Activated naive CD4-positive, alpha-beta T cell treated with anti-CD3 and anti-CD28 coated beads, Interleukin-2, amount 10 ng/mL, durations not matched to agents 5 hours and 36 hours (primary cell): ENCODE measurements around the gene MRPL54. TPM values are rescaled to one million over a fixed set of nuclear protein-coding genes. Genes with fewer than 3 reads are reported as not detected.

Experiments used
- total RNA-seq, 2 experiments: library from RNA; stranded (reverse); gene quantifications; one replicate each; pipeline ENCODE4 v1.2.3, GENCODE V29; 2021

MRPL54 gene
- total RNA-seq = 10 to 100 TPM; 83.6 to 84.8 TPM

DNA sequence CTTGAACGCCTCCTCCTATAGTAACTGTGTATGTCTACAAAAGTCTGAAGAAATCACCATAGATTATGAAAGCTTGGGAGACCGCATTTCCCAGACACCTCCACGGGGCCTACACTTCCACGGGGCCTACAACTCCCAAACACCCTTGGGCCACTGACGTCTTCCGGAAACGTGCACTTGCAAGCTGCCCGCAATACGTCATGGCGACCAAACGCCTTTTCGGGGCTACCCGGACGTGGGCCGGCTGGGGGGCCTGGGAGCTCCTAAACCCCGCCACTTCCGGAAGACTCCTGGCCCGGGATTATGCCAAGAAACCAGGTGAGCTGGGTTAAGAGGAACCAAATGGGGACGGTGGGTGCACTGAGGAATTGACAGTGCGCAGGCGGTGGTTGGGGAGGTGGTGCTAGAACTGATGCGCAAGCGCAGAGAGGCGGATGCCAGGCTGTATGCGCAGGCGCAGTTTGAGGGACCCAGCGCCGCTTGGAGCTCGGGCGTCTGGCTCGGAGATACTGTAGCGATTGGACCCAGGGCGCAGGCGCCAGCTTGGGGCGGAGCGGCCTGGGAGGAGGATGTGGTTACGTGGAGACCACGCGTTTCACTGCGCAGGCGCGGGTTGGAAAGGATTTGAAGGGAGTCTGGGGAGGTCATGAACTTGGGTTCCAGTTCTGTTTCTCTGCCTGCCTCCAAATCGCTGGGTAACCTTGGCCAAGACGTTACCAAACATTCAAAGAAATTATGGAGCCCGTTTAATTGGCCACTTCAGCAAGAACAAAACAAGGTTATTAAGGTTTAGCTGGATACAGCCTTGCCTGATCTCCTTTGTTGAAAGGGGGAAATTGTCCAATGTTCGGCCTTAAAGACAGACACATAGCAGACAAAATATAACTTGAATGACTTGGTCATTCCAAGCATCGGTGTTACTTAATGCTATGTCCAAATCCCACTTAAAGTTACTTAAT is at the start of gene MRPL54:
Gene MRPL54, plus strand, starts transcription at position 182 of the 959 bp plus-strand sequence. Its CDS starts 19 bp downstream, at position 201.

DNA sequence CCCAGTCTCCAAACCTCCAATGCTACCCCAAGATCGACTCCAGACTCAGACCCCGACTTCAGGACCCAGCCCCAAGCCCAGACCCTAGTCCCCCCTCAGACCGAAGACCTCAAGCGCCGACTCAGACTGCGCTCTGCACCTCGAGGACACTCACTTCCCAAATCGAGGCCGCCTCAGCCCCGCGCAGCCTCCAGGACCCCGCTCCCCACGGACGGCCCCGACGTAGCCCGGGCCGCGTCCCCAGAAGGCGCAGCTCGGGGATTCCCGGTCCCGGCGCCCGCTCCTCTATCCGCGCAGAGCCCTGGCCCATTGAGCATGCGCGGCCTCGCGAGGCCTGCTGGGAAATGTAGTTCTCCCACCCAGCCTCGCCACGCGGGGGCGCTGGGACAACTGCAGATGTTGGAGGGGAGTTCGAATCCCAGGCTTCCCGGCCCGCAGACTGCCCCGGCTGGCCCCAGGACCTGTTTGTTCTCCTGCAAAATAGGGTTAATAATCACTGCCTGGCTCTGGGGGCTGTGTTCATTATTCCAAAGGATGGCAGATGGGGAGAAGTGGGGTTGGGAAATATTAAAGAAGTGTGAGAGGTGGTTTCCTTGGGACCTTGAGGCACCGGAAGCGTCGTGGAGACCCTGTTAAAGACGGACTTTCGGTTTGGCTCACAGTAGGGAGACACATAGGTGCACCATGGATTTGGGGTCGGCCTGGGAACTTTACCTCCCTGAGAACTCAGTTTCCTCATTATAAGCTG is 926 bp upstream of the MRPL54 start, which contains the start of gene APBA3:
Gene APBA3, minus strand, starts transcription at position 311 of the 748 bp plus-strand sequence. CDS start 1,428 bp downstream, outside the sequence.

GRCh38 chr19:3771906-3772455 is 9.5 kb downstream of the MRPL54 start, which contains the start of gene RAX2:
Gene RAX2 (minus strand): TSS chr19:3772228. CDS start chr19:3771742, 486 bp downstream.

GRCh38 chr19:3785938-3786824 is 23.7 kb downstream of the MRPL54 start, which contains the start of gene MATK:
Gene MATK (minus strand): TSS chr19:3786381. CDS start chr19:3785135, 1,246 bp downstream.

Other genes with a start within 250 kb of the MRPL54 start
- 1 to 10 TPM; 5.7 to 6.1 TPM for gene TEKTIP1, start 223.5 kb upstream of the MRPL54 start, total RNA-seq
- 10 to 100 TPM; 80.6 to 82.9 TPM for gene MFSD12, start 205.1 kb upstream of the MRPL54 start, total RNA-seq
- gene HMG20B, start 189.7 kb upstream of the MRPL54 start, total RNA-seq = 10 to 100 TPM; 50.4 to 54.3 TPM
- gene GIPC3, start 177.2 kb upstream of the MRPL54 start, total RNA-seq = 1 to 10 TPM; 2.9 to 3.0 TPM
- 1 to 10 TPM; 3.8 TPM for gene TBXA2R, start 155.8 kb upstream of the MRPL54 start, total RNA-seq
- gene CACTIN, start 135.9 kb upstream of the MRPL54 start, total RNA-seq = 10 to 100 TPM; 29.1 to 30.9 TPM
- gene PIP5K1C, start 62.2 kb upstream of the MRPL54 start, total RNA-seq = 10 to 100 TPM; 19.9 to 22.1 TPM
- 1 to 10 TPM; 4.1 to 6.0 TPM for gene TJP3, start 54.3 kb upstream of the MRPL54 start, total RNA-seq
- 10 to 100 TPM; 53.7 to 54.5 TPM for gene APBA3, start 990 bp upstream of the MRPL54 start, total RNA-seq
- not detected for gene RAX2, start 9.5 kb downstream of the MRPL54 start, total RNA-seq
- gene MATK, start 23.7 kb downstream of the MRPL54 start, total RNA-seq = 10 to 100 TPM; 35.8 to 38.8 TPM
- under 1 TPM; 0.14 to 0.40 TPM for gene ZFR2, start 106.4 kb downstream of the MRPL54 start, total RNA-seq
- gene ATCAY, start 118.0 kb downstream of the MRPL54 start, total RNA-seq = not detected
- gene NMRK2, start 170.4 kb downstream of the MRPL54 start, total RNA-seq = not detected
- 10 to 100 TPM; 37.1 to 37.9 TPM for gene DAPK3, start 208.4 kb downstream of the MRPL54 start, total RNA-seq
- 1,000 to 10,000 TPM; 2,716 to 2,731 TPM for gene EEF2, start 222.8 kb downstream of the MRPL54 start, total RNA-seq
- gene PIAS4, start 245.1 kb downstream of the MRPL54 start, total RNA-seq = 10 to 100 TPM; 28.1 to 28.5 TPM